IPS-18c (cell line): Measurements from ENCODE around the gene CHST9.
"Not testable (repeated sequence)": the region's sequence is repeated elsewhere in the genome, so short reads cannot be mapped to it uniquely, and the experiment has no call there.

Source experiments
- H3K4me3 ChIP-seq: 2 replicates; pipeline ENCODE4 v1.7.0; 2013; ENCODE audit warnings: low read depth, mild to moderate bottlenecking, low read length, moderate library complexity; ENCODE audit not compliant: insufficient read depth
- H3K9me3 ChIP-seq: one replicate; pipeline ENCODE4 v1.6.1; 2013; ENCODE audit warnings: mild to moderate bottlenecking, low read length, moderate library complexity; ENCODE audit not compliant: control insufficient read depth, insufficient read depth

CHST9 gene

GRCh38 chr18:27184115-27185024, 738 bp downstream of the CHST9 start:
- H3K9me3 ChIP-seq = no peaks in the 10 kb centered on the region

GRCh38 chr18:27181726-27182125, 3.4 kb downstream of the CHST9 start:
- no peak overlapping the region for H3K4me3 ChIP-seq

More at GRCh38 chr18:27184115-27185024, 738 bp downstream of the CHST9 start:
- H3K4me3 ChIP-seq = peak overlapping the region; percentile 63

GRCh38 chr18:27178424-27178823, 6.7 kb downstream of the CHST9 start:
- H3K4me3 ChIP-seq = no peak overlapping the region
- no peaks in the 10 kb centered on the region for H3K9me3 ChIP-seq

More at GRCh38 chr18:27181726-27182125, 3.4 kb downstream of the CHST9 start:
- H3K9me3 ChIP-seq = no peaks in the 10 kb centered on the region

- no peaks in the 10 kb centered on the region for H3K9me3 ChIP-seq
- no peak overlapping the region for H3K4me3 ChIP-seq
Observed at GRCh38 chr18:27175914-27176313, 9.2 kb downstream of the CHST9 start.

GRCh38 chr18:27175245-27175644, 9.9 kb downstream of the CHST9 start:
- Histone ChIP-seq H3K4me3 (no peak overlapping the region), H3K9me3 (no peaks in the 10 kb centered on the region)

GRCh38 chr18:27171993-27172392, 13.1 kb downstream of the CHST9 start:
- Histone ChIP-seq H3K4me3 (no peak overlapping the region), H3K9me3 (no peaks in the 10 kb centered on the region)

- peaks cover 4% of the 10 kb centered on the region for H3K9me3 ChIP-seq
Observed at GRCh38 chr18:27165412-27165811, 19.7 kb downstream of the CHST9 start.

GRCh38 chr18:27164905-27165304, 20.2 kb downstream of the CHST9 start:
- Histone ChIP-seq H3K4me3 (no peak overlapping the region), H3K9me3 (peaks cover 4% of the 10 kb centered on the region)

More at GRCh38 chr18:27165412-27165811, 19.7 kb downstream of the CHST9 start:
- no peak overlapping the region for H3K4me3 ChIP-seq

GRCh38 chr18:27163197-27163716, 21.9 kb downstream of the CHST9 start:
- not testable (repeated sequence) for H3K4me3 ChIP-seq, H3K9me3 ChIP-seq

- not testable (repeated sequence) for H3K9me3 ChIP-seq, H3K4me3 ChIP-seq
Observed at GRCh38 chr18:27149240-27149639, 35.9 kb downstream of the CHST9 start.

GRCh38 chr18:27144672-27145071, 40.4 kb downstream of the CHST9 start:
- Histone ChIP-seq H3K4me3 (no peak overlapping the region), H3K9me3 (no peaks in the 10 kb centered on the region)

GRCh38 chr18:27143580-27144287, 41.4 kb downstream of the CHST9 start:
- Histone ChIP-seq H3K9me3 (no peaks in the 10 kb centered on the region), H3K4me3 (no peak overlapping the region)

GRCh38 chr18:27142891-27143290, 42.2 kb downstream of the CHST9 start:
- Histone ChIP-seq H3K4me3 (no peak overlapping the region), H3K9me3 (no peaks in the 10 kb centered on the region)

GRCh38 chr18:27141876-27142275, 43.2 kb downstream of the CHST9 start:
- Histone ChIP-seq H3K4me3 (no peak overlapping the region), H3K9me3 (no peaks in the 10 kb centered on the region)

- H3K4me3 ChIP-seq = no peak overlapping the region
Observed at GRCh38 chr18:27138079-27138478, 47.0 kb downstream of the CHST9 start.

GRCh38 chr18:27136208-27136535, 48.9 kb downstream of the CHST9 start:
- Histone ChIP-seq H3K9me3 (no peaks in the 10 kb centered on the region), H3K4me3 (no peak overlapping the region)

More at GRCh38 chr18:27138079-27138478, 47.0 kb downstream of the CHST9 start:
- H3K9me3 ChIP-seq = no peaks in the 10 kb centered on the region

GRCh38 chr18:27135504-27136207, 49.5 kb downstream of the CHST9 start:
- Histone ChIP-seq H3K9me3 (no peaks in the 10 kb centered on the region), H3K4me3 (no peak overlapping the region)
